GM12878 (cell line): ENCODE measurements around the gene SVIL. TPM values are rescaled to one million over a fixed set of nuclear protein-coding genes. Genes with fewer than 3 reads are reported as not detected.

ENCODE experiments used
- ATAC-seq: fragments of 200-7000 bp; cut with Tn5 transposase; 3 replicates; pipeline ENCODE4 v1.9.1; 2020; ENCODE audit warnings: mild to moderate bottlenecking, moderate library complexity
- BruUV-seq: library from RNA; stranded (reverse); fragments of 400-500 nt; replicated peaks from 2 replicates; lab custom pipeline; 2021; lab: Mats Ljungman, UMichigan
- CTCF ChIA-PET: fragments of 300-600 bp; sonication (Branson Sonifier 250); formaldehyde crosslinking; extraction: SDS; loops from one replicate; lab custom pipeline; 2021; ENCODE audit warnings: inconsistent platforms; lab: Yijun Ruan, JAX
- POLR2A ChIA-PET: fragments of 350-600 bp; formaldehyde crosslinking; extraction: SDS; loops from one replicate; lab custom pipeline; 2021; ENCODE audit warnings: inconsistent platforms; lab: Charles Lee
- RAD21 ChIA-PET: fragments of 300-600 bp; sonication (Branson Sonifier 250); formaldehyde crosslinking; loops from one replicate; lab custom pipeline; 2023; ENCODE audit warnings: antibody characterized with exemption; ENCODE audit not compliant: unreplicated experiment; lab: Charles Lee
- SMC1A ChIA-PET: fragments of 300-600 bp; sonication (Branson Sonifier 250); formaldehyde crosslinking; loops from one replicate; lab custom pipeline; 2023; ENCODE audit not compliant: unreplicated experiment, uncharacterized antibody; lab: Charles Lee
- DNase-seq: peaks from one replicate; pipeline ENCODE4 v3.0.0-alpha.2; 2011; ENCODE audit warnings: low read depth, low spot score
- FAIRE-seq: peaks from 3 replicates; lab custom pipeline; 2011; peaks lifted over from hg19 to GRCh38; lab: Jason Lieb, UNC
- H2AFZ ChIP-seq: 2 replicates; pipeline ENCODE4 v1.6.0; 2011; ENCODE audit warnings: low read depth, low read length, control low read depth; ENCODE audit not compliant: control insufficient read depth
- H3K27ac ChIP-seq: 2 replicates; pipeline ENCODE4 v1.5.1; 2011; ENCODE audit warnings: control low read depth; ENCODE audit not compliant: control insufficient read depth, insufficient read depth
- H3K27me3 ChIP-seq, 2 experiments: replicated peaks in 1 of 2; 2 replicates each; pipeline versions ENCODE4 v1.6.0 to v1.6.1; 2011; ENCODE audit warnings: low read length in 1 of 2; ENCODE audit not compliant: control insufficient read depth in 2 of 2, insufficient read depth in 2 of 2
- H3K36me3 ChIP-seq, 2 experiments: 2 replicates each; pipeline ENCODE4 v1.5.1; 2011; ENCODE audit warnings: low read length in 1 of 2; ENCODE audit not compliant: control insufficient read depth in 2 of 2, insufficient read depth in 2 of 2
- H3K4me1 ChIP-seq: 2 replicates; pipeline ENCODE4 v1.6.1; 2011; ENCODE audit warnings: mild to moderate bottlenecking, low read length, moderate library complexity, mixed read lengths; ENCODE audit not compliant: control insufficient read depth, insufficient read depth
- H3K4me2 ChIP-seq: 2 replicates; pipeline ENCODE4 v1.6.0; 2011; ENCODE audit warnings: control low read depth; ENCODE audit not compliant: control insufficient read depth, insufficient read depth
- H3K4me3 ChIP-seq: fragments of 200-600 bp; sonication (generic); 2 replicates; pipeline ENCODE4 v1.5.1; 2016
- H3K79me2 ChIP-seq: 2 replicates; pipeline ENCODE4 v1.6.0; 2011; ENCODE audit warnings: low read length; ENCODE audit not compliant: control insufficient read depth, insufficient read depth
- H3K9ac ChIP-seq: 2 replicates; pipeline ENCODE4 v1.8.0; 2011; ENCODE audit warnings: low read length, control low read depth, mixed read lengths; ENCODE audit not compliant: control insufficient read depth, insufficient read depth
- H3K9me3 ChIP-seq: replicated peaks from 3 replicates; pipeline ENCODE4 v1.5.1; 2011; ENCODE audit warnings: mild to moderate bottlenecking, low read length; ENCODE audit not compliant: control insufficient read depth, insufficient read depth
- H4K20me1 ChIP-seq: 2 replicates; pipeline ENCODE4 v1.6.0; 2011; ENCODE audit not compliant: control insufficient read depth, insufficient read depth
- CEBPB ChIP-seq, 2 experiments: fragments of 150-350 bp in 1 of 2; IDR thresholded peaks; 2 replicates each; pipeline ENCODE4 v1.6.1; 2012 to 2014; ENCODE audit warnings: low read depth in 2 of 2, low read length in 2 of 2, borderline replicate concordance in 1 of 2, inconsistent platforms in 1 of 2
- CHD1 ChIP-seq: IDR thresholded peaks from 2 replicates; pipeline ENCODE4 v1.6.1; 2012; ENCODE audit warnings: low read depth, low read length, improper control_type of control experiment
- CREM ChIP-seq: IDR thresholded peaks from 2 replicates; pipeline ENCODE4 v1.6.1; 2014; ENCODE audit warnings: antibody characterized with exemption, low read depth
- CUX1 ChIP-seq: IDR thresholded peaks from 2 replicates; pipeline ENCODE4 v1.6.1; 2012; ENCODE audit warnings: improper control_type of control experiment, low read depth, low read length; ENCODE audit not compliant: insufficient replicate concordance
- EZH2 ChIP-seq: IDR thresholded peaks from 2 replicates; pipeline ENCODE4 v1.6.1; 2012; ENCODE audit warnings: low read depth, mild to moderate bottlenecking, control low read depth, inconsistent platforms, low read length, borderline replicate concordance; ENCODE audit not compliant: control insufficient read depth
- HCFC1 ChIP-seq: fragments of 150-350 bp; IDR thresholded peaks from 2 replicates; pipeline ENCODE4 v1.6.1; 2014; ENCODE audit warnings: low read length
- KAT2A ChIP-seq: conservative IDR thresholded peaks from 2 replicates; pipeline ENCODE4 v1.6.1; 2011; ENCODE audit warnings: low read depth, low read length; ENCODE audit not compliant: control insufficient read depth
- MXI1 ChIP-seq: fragments of 150-350 bp; IDR thresholded peaks from 2 replicates; pipeline ENCODE4 v1.6.1; 2011; ENCODE audit warnings: low read depth, mild to moderate bottlenecking, inconsistent platforms, low read length, improper control_type of control experiment
- NFXL1 ChIP-seq: fragments of 450-650 bp; IDR thresholded peaks from 2 replicates; pipeline ENCODE4 v1.6.1; 2017; ENCODE audit warnings: antibody characterized with exemption, mild to moderate bottlenecking, borderline replicate concordance
- RAD21 ChIP-seq: IDR thresholded peaks from 2 replicates; pipeline ENCODE4 v1.6.1; 2011; ENCODE audit warnings: mild to moderate bottlenecking, low read depth, low read length, moderate library complexity; ENCODE audit not compliant: insufficient read depth
- RCOR1 ChIP-seq: conservative IDR thresholded peaks from 2 replicates; pipeline ENCODE4 v1.6.1; 2012; ENCODE audit warnings: low read depth, low read length, improper control_type of control experiment
- SMAD5 ChIP-seq: IDR thresholded peaks from 2 replicates; pipeline ENCODE4 v1.6.1; 2016; ENCODE audit warnings: antibody characterized with exemption, low read depth
- TAF1 ChIP-seq: IDR thresholded peaks from 2 replicates; pipeline ENCODE4 v1.6.1; 2011; ENCODE audit warnings: mild to moderate bottlenecking, low read depth, low read length, borderline replicate concordance
- TCF3 ChIP-seq: IDR thresholded peaks from 2 replicates; pipeline ENCODE4 v1.6.1; 2012; ENCODE audit warnings: low read depth, mild to moderate bottlenecking, low read length, borderline replicate concordance; ENCODE audit not compliant: insufficient read depth
- USF2 ChIP-seq: IDR thresholded peaks from 2 replicates; pipeline ENCODE4 v1.6.1; 2011; ENCODE audit warnings: low read depth, low read length, improper control_type of control experiment, borderline replicate concordance
- WGBS: methylation state at CpG from one replicate; pipeline ENCODE4 v1.1.6; 2016; ENCODE audit warnings: low lambda C conversion rate; ENCODE audit not compliant: insufficient replicate concordance, insufficient coverage; ENCODE audit errors: missing lambda C conversion rate; 5-methylcytosine and 5-hydroxymethylcytosine counted together
- in situ Hi-C: fragments of 300-500 bp; cut with MboI; formaldehyde crosslinking; loops from 9 replicates; pipeline ENCODE4 v1.14.3; 2018; ENCODE audit warnings: mixed read lengths
- intact Hi-C: fragments of 100-400 bp; cut with micrococcal nuclease; formaldehyde crosslinking; loops from one replicate; pipeline ENCODE4 v1.14.2; 2022; ENCODE audit not compliant: unreplicated experiment
- polyA plus RNA-seq, 11 experiments: library from polyadenylated mRNA; depleted of rRNA in 4 of 11; unstranded in 6 of 11; stranded (reverse) in 5 of 11; fragments of >200 nt; fragmentation: Nextera tagmentation in 4 of 11; fragmentation: Illumina TruSeq in 1 of 11; extraction: Ambion mirVana in 4 of 11; extraction: Trizol in 1 of 11; gene quantifications; 1 replicate in 1 of 11; 2 replicates in 10 of 11; pipeline versions ENCODE4 v1.2.1 to v1.2.3, GENCODE V29; 2011 to 2016; ENCODE audit warnings: inconsistent platforms in 2 of 11, missing spikeins in 2 of 11, low read depth in 1 of 11
- total RNA-seq, 4 experiments: library from RNA; depleted of rRNA in 3 of 4; stranded (reverse); fragments of >200 nt in 3 of 4; fragmentation: Illumina TruSeq in 1 of 4; extraction: Trizol in 1 of 4; gene quantifications; 2 replicates each; pipeline versions ENCODE4 v1.2.1 to v1.2.3, GENCODE V29; 2013 to 2021

The SVIL gene
- total and polyA plus RNA-seq, 10 of the 15 experiments (the other 5 are each of a cell fraction or from before 2014, with no cell fraction given), result 0.22 to 1.9 (median 0.87) TPM

- ChIA-PET SMC1A (no interaction called here), CTCF (interaction anchor here (0.6 to 1.5 kb wide), 3 partner anchors 14 to 337 kb away, joined by 3 read pairs; no protein-coding TSS in a partner anchor), RAD21 (interaction anchor here (1.4 kb wide), 1 partner anchor 70 kb away, joined by 4 read pairs; no protein-coding TSS in a partner anchor), POLR2A (no interaction called here)
- Histone ChIP-seq H3K36me3 (no peaks in the 10 kb centered on the region), H3K4me1 (no peaks in the 10 kb centered on the region), H3K79me2 (no peaks in the 10 kb centered on the region), H3K4me3 (no peak overlapping the region), H3K9ac (no peak overlapping the region), H2AFZ (no peak overlapping the region), H3K9me3 (no peaks in the 10 kb centered on the region; the same call in 2 of the 3 replicates), H3K27ac (no peak overlapping the region), H4K20me1 (no peaks in the 10 kb centered on the region), H3K27me3 (no peaks in the 10 kb centered on the region), H3K4me2 (no peak overlapping the region)
- TF ChIP-seq CEBPB (IDR thresholded peaks at IDR 0.05; ENCODE audit: borderline replicate concordance in 1 of 2, low read depth in 2 of 2, low read length in 2 of 2) (no peak), HCFC1 (no peak), EZH2 (no peak), CREM (no peak), CUX1 (no peak), USF2 (no peak), RAD21 (no peak), TCF3 (no peak), TAF1 (no peak), CHD1 (no peak), RCOR1 (no peak), MXI1 (no peak), KAT2A (no peak), SMAD5 (no peak), NFXL1 (no peak)
- BruUV-seq, result no TSS peak
- in situ Hi-C loops, result loop anchor here (10.0 kb wide), 1 partner anchor 779 kb away; no protein-coding TSS in a partner anchor
- DNase-seq (no peak), ATAC-seq (peak; percentile 41), FAIRE-seq (no peak)
- 74% methylated on average over 5 of the region's 5 CpGs for WGBS
- intact Hi-C loops, result loop anchor here (2.0 kb wide), 1 partner anchor 53 kb away; no protein-coding TSS in a partner anchor
Measured at GRCh38 chr10:29443745-29444523, 190.8 kb downstream of the SVIL start.
